Activated gamma-delta T cell treated with anti-CD3 and anti-CD28 coated beads, Interleukin-2, amount 50 U/mL, for 16 hours (primary cell): Measurements from ENCODE around the gene PDZD11.
A peak's percentile ranks its signal among the peaks of the same experiment; 100 is the strongest.
"Not testable (repeated sequence)": the region's sequence is repeated elsewhere in the genome, so short reads cannot be mapped to it uniquely, and the experiment has no call there.

Source experiments
- DNase-seq: peaks from one replicate; pipeline ENCODE4 v3.0.0-alpha.2; 2020; ENCODE audit warnings: low read depth

Gene PDZD11, protein sequence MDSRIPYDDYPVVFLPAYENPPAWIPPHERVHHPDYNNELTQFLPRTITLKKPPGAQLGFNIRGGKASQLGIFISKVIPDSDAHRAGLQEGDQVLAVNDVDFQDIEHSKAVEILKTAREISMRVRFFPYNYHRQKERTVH

DNA sequence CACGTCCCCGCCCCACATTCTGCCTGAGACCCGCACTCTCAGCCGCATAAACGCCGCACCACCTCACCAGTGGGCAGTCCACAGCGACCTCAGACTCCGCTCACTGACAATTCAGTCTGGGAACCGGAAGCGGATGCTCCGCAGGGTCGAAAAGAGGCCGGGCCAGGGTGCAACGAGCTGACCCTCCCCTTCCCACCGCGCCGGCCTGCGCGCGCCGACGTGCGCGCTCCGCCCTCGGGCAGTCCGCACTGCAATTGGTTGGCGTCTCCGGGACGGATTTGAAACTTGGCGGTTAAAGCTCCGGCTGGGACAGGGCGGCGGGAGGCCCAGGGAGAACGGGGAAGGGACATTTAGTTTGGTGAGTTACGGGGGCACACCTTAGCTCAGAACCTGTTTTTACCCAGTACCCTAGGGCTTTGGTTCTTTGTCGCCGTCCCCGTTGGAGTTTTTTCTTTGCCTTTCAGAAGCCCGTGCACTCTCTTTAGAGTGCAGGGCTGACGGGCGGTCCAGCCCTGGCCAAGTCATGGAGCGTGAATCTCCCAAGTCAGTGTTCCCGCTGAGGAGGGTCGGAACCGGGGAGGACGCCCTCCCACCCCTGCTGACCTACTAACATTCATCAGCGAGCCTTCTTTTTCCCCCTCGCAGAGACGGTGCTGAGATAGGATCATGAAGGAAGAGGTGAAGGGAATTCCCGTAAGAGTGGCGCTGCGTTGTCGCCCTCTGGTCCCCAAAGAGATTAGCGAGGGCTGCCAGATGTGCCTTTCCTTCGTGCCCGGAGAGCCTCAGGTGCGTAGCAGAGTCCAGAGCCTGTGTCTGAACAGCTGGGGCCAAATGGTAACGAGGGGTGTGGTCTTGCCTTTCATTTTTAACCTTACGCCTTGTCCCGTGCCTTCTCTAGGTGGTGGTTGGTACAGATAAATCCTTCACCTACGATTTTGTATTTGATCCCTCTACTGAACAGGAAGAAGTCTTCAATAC, at the start of gene PDZD11, which contains the start of gene KIF4A:
PDZD11 (minus strand) TSS at position 135 of the 978 bp plus-strand sequence. CDS start 586 bp downstream, outside the sequence.
KIF4A (plus strand) TSS at position 312 of the 978 bp plus-strand sequence; CDS start at position 667, 355 bp downstream.
- DNase-seq, result peak; percentile 64

DNA sequence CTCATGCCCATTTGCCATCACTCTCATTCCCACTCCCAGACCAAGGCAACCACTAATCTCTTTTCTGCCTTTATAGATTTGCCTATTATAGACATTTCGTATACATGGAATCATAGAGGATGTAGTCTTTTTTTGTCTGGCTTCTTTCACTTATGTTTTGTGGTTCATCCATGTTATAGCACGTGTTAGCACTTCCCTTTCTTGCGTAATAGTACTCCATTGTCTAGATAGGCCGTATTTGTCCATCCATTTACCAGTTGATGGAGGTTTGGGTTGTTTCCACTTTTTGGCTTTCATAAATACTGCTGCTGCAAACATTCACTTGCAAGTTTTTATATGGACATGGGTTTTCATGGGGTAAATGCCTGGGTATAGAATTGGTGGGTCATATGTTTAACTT, 48.6 kb upstream of the PDZD11 start:
- no peak for DNase-seq

DNA sequence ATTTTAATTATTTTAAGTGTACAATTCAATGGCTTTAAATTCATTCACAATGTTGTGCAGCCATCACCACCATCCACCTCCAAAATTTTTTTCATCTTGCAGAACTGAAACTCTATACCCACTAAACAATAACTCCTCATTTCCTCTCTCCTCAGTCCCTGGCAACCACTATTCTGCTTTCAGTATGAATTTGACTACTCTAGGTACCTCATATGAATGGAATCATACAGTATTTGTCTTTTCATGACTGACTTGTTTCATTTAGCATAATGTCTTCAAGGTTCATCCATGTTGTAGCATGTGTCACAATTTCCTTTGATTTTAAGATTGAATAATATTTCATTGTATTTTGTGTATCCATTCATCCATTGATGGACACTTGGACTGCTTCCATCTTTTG, 47.0 kb upstream of the PDZD11 start:
- no peak for DNase-seq

DNA sequence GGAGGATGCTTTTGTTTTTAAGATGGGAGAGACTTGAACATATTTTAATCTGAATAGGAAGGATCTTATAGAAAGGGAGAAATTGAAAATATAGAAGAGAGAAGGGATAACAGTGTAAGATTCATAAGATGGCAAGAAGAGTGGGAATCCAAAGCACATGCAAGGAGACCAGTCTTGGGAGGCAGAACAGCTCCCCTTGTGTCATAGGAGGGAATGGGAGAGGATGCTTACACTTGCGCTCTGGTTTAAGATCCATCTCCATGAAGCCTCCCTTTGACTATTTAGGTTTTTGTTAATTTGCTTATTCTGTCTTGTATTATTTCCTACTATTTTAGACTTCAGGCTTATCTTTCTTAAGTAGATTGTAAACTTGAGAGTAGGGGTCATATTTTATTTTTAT, 42.9 kb upstream of the PDZD11 start:
- no peak for DNase-seq

DNA sequence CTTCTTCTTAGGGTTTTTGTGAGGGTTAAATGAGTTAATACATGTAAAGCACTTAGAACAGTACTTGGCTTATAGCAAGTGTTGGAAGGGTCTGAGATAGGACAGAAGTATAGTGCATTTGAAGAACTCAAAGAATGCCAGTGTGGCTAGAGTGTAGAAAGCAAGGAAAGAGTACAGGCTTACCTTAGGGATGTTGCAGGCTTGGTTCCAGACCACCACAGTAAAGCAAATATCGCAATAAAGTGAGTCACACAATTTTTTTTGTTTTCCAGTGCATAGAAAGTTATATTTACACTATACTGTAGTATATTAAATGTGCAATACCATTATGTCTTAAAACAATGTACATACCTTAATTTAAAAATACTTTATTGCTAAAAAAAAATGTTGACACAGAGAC, 41.4 kb upstream of the PDZD11 start:
- DNase-seq, result no peak

DNA sequence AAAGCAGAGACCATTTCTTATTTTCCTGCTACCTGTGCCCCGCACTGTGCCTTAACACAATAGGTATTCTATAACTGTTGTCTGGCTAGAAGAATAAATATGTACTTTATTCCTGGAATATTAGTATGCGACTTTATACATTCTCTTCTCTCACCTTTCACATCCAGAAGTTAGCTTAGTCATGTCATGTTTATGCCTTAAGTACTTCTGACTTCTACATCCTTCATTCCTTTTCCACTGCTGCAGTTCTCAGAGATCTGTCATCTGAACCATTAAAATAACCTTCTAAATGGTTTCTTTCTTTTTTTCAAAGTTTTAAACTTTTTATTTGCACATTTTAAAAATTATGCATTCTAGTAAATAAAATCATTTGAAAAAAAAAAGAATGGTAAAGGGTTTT, 34.6 kb upstream of the PDZD11 start:
- DNase-seq, result no peak

DNA sequence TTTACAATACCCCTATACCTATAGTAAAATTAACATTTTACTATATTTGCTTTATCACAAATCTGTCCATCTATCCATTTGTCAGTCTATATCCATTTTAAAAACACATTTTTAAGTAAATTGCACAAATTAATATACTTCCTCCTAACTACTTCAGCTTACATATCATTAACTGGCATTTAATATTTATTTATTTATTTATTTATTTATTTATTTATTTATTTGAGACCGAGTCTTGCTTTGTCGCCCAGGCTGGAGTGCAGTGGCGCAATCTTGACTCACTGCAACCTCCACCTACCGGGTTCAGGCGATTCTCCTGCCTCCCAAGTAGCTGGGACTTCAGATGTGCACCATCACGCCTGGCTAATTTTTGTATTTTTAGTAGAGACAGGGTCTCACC, 33.9 kb upstream of the PDZD11 start:
- DNase-seq, result not testable (repeated sequence)

DNA sequence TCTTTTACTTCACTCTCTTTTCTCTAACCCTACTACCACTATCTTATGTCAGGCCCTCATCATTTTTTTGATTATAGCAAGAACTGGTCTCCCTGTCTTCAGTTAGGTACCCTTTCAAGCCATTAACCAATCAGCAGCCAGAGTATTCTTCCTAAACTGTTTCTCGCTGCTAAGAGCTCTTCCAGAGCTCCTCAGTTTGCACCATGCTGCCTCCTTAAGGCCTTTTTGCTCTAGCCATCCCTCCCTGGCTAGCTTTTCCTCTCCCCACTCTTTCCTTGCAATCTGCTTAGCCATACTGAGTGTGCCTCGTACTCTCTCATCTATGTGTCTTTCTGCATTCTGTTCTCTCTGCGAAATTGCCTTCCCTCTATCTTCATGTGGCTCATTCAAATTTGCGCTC, 33.1 kb upstream of the PDZD11 start:
- DNase-seq, result no peak

DNA sequence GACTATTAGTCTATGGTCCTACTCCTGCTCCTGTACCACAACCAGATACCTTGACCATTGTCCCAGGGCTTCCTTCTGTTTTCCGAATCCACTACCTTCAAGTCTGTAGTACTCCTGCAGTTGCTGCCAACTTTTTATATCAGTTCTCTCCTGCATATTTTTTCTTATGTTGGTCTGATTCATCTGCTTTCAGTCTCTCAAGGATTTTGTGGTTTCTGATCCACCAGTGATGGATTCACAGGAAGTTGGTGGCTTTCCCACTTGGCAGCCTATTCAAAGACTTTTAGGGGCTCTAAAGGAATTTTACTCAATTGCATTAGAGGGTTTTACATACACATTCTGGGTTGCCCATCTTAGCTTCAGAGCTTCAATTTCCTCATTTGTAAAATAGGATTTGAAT, 23.8 kb upstream of the PDZD11 start:
- DNase-seq, result no peak

DNA sequence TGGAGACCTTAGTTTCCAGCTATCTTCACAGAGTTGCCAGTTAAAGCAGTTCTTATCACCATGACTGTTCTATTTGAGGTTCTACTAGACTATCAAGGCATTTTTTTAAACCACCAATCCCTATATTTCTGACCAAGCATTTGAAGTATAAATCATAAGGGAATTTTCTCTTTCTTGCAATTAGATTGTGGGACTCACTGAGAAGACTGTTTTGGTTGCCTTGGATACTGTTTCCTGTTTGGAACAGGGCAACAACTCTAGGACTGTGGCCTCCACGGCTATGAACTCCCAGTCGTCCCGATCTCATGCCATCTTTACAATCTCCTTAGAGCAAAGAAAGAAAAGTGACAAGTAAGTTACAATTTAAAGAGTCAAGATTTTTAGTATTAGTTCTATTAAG, 12.0 kb upstream of the PDZD11 start:
- DNase-seq, result no peak

DNA sequence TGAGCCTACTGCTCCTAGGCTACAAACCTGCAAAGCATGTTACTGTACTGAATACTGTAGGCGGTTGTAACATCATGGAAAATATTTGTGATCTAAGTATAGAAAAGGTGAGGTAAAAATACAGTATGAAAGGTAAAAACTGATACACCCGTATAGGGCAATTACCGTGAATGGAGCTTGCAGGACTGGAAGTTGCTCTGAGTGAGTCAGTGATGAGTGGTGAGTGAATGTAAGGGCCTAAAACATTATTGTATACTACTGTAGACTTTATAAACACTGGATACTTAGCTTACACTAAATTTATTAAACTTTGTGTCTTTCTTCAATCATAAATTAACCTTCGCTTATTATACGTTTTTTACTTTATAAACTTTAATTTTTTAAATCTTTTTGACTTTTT, 3.9 kb upstream of the PDZD11 start:
- DNase-seq, result no peak

DNA sequence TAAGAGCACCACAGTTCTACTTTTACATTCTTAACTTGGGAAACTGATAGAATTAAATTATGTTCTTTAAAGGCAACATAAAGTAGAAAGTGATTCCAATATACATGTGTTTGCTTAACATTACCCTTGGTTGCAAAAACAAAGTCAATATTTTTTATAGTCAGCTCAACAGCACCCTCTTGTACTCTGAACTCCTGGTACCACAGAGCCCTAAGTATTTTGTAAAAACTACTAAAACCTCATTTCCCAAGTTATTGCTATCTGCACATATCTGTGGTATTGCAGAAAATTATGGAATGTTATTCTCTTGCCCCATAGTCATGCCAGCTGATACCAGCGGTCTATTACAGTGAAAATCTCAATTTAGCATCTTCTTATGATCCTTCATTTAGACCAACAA, 3.1 kb upstream of the PDZD11 start:
- DNase-seq, result no peak

DNA sequence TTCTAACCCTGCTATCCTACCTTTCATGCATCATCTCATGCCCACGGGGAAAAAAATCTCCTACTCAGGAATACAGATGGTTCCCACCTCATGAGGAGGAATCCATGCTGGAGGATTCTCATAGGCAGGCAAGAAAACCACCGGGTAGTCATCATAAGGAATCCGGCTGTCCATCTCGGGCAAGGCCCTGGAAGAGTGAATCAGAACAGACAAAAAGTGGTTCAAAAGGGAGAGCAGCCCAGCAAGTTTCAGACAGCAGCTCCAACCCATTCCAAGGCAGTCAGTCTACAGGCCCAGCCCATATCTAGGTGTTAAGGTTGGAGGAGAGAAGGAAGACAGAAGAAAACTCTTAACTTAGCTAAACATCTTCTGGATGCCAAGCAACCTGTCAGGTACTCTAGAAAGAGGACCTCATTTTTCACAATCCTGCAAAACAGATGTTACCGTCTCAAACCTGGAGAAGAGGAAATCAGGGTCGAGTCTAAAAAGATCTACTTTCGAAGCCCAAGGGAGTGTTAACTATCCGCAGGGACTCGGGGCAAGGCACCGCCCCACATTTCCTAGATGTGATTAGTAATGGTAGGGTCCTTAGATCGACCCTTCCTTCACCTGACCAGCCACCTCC, 447 bp downstream of the PDZD11 start:
- DNase-seq, result no peak

DNA sequence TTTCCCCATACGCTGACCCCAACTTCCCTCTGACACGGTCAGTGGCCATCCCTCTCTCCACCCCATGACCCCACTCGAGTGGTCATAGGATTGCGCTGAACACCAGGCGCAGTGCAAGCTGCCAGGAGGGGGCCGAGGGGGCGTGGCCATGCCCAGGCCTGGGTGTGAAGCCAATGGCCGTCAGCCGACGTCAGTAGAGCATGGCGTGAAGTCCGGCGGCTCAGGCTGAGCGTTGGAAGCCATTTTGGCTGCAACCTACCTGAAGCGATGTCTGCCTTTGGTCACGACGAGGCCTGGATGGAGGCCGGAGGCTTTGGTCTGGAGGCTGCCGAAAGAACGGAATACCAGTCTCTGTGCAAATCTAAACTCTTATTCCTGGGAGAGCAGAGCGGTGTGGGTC, 7.8 kb downstream of the PDZD11 start, which contains the start of gene RAB41:
RAB41 (plus strand) TSS at position 222 of the 400 bp plus-strand sequence; CDS start at position 268, 46 bp downstream.
- DNase-seq, result no peak

DNA sequence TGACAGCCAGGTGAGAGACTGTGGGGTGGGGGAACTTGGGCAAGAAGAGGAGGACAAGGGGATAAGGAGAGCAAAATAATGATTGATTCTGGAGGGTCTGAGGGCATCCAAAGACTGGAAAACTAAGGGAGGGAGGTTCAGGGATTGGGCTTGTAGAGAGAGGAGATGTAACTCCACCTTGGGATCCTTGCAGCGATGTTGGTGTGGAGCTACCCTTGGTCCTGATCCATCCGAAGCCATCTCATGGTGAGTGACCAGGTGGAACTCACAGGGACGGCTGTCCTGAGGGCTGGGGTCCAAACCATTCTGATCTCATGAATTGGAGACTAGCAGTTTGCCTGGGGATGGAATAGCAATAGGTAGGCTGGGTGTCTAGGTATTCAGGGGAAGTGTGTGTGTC, 9.2 kb downstream of the PDZD11 start:
- no peak for DNase-seq

DNA sequence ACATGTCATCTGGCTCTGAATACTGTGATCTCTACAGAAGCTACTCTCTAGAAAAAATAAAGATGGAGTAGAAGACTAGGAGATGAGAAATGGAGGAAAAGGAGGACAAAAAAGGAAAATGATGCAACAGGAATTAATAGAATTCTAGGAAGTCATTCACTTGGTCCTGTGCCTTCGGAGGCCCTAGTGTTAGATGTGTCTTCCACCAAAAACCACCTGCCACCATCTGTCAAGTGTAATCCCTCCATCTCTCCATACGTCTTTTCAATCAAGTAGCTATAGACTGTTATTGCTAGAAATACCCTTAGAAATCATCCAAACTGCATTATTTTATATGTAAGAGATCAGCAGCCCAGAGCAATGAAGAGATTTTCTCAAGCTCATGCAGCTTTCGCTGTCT, 10.6 kb downstream of the PDZD11 start:
- no peak for DNase-seq

DNA sequence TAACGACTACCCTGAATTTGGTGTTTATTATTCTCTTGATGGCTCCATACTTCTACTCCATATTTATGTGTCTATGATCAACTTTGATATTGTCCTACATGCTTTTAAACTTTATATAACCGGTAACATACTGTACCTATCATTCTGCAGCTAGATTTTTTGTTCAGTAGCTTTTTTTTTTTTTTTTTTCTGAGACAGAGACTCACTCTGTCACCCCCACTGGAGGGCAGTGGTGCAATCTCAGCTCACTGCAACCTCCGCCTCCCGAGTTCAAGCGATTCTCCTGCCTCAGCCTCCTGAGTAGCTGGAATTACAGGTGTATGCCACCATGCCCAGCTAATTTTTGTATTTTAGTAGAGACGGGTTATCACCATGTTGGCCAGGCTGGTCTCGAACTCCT, 15.7 kb downstream of the PDZD11 start:
- not testable (repeated sequence) for DNase-seq

DNA sequence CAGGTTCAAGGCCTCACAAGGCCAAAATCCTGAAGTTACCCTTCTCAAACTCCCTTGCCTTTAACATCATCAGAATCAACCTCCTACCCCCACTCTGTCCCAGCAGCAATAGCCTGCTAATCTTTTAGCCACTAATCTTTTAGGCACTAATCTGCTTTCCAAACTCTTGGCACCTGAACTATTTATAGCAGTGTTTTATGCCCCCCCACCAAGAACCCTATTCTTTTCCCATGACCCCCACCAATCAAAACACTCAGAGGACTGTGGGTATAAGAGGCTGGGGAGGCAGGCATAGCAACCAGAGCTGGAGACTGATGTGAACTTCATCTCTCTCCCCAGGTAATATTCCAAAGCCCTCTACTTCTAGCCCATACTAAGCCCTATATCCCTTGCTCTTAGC, 21.7 kb downstream of the PDZD11 start, which contains the start of gene ARR3:
ARR3 (plus strand) TSS at position 301 of the 400 bp plus-strand sequence. CDS start 1,052 bp downstream, outside the sequence.
- no peak for DNase-seq

DNA sequence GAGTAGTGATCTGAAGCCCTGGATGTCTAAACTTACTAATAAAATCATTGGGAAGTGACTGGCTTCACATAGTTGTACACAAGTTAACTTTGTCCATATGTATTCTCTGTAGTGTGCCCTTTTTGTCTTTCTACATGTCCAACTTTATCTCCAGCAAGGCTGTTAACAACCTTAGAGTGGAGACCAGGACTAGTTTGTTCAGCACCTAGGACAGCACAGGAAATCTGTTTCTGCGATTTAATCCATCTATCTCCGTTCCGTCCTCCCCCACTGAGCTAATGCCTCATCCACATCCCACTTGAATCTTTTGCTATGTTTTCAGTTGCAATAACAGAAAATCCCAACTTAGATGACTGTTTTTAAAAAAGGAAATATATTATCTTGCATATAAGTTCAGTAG, 24.9 kb downstream of the PDZD11 start:
- no peak for DNase-seq

DNA sequence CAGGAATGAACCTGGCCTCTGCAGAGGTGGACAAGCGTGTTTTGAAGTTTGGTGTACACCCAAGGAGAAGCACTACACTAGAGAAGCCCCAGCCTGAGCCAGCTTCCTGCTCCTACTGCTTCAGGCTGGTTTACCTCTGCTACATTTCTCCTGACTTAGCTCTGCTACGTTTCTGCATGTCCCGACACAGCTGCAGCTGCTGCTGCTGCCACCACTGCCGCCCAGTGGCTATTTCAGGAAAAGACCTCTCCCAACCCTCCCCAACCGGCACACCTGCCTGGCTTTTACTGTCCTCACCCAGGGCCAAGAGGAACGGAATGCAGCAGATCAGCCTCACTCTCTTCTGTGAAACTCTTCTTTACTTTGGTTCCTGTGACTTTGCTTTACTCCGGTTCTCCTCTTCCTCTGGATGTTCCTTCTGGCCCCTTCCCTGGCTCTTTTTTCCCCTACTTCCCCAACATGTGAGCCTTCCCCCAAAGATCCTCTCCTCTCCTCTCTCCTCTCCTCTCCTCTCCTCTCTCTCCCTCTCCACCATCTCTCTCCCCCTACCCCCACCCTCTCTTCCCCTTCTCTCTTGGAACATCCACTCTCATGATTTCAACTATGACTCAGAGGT, 26.7 kb downstream of the PDZD11 start:
- no peak for DNase-seq

DNA sequence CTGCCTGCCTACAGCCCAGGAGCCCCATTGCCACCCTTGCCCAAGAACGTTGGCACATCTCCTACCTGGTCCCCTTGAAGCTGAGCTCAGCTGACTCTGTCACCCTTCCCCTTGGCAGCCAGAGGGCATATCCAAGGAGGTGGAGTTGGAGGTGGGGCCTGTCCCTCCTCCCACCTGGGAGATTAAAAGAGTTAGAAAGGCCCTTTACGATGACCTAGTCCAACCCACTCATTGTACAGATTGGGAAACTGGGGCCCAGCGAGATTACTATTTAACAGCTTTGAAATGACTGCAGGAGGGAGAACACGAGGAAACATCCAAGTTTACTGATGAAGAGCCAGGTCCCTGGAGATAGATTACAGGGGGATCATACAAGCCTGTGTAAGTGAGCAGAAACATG, 29.6 kb downstream of the PDZD11 start, which contains the start of gene P2RY4:
P2RY4 (minus strand) TSS at position 101 of the 400 bp plus-strand sequence. CDS start 580 bp downstream, outside the sequence.
- DNase-seq, result no peak
